HAP-1 (cell line): ENCODE data around the gene NDRG3.
"Not testable (repeated sequence)": the region's sequence is repeated elsewhere in the genome, so short reads cannot be mapped to it uniquely, and the experiment has no call there.

ENCODE experiments used
- DNase-seq, 2 experiments: peaks; one replicate each; pipeline ENCODE4 v3.0.0-alpha.2; 2016 to 2020; ENCODE audit warnings: low spot score in 2 of 2
- H3K27me3 ChIP-seq: fragments of 250-450 bp; sonication (Bioruptor Pico); 2 replicates; pipeline ENCODE4 v1.5.1; 2020; ENCODE audit warnings: low read depth, mild to moderate bottlenecking, moderate library complexity
- H3K36me3 ChIP-seq: fragments of 250-450 bp; sonication (Bioruptor Pico); replicated peaks from 2 replicates; pipeline ENCODE4 v1.5.1; 2020; ENCODE audit warnings: mild to moderate bottlenecking
- H3K4me1 ChIP-seq: fragments of 250-450 bp; sonication (Bioruptor Pico); 2 replicates; pipeline ENCODE4 v1.5.1; 2020; ENCODE audit warnings: mild to moderate bottlenecking
- H3K4me3 ChIP-seq: fragments of 250-450 bp; sonication (Bioruptor Pico); 2 replicates; pipeline ENCODE4 v1.5.1; 2020; ENCODE audit warnings: mild to moderate bottlenecking, moderate library complexity
- H3K9me3 ChIP-seq: fragments of 250-450 bp; sonication (Bioruptor Pico); 2 replicates; pipeline ENCODE4 v1.5.1; 2020; ENCODE audit warnings: mild to moderate bottlenecking, moderate library complexity
- in situ Hi-C: fragments of 300-500 bp; cut with MboI; formaldehyde crosslinking; loops from 3 replicates; pipeline ENCODE4 v1.14.3; 2020; ENCODE audit warnings: low sequenced_read_pairs, inconsistent platforms, mixed read lengths

Gene NDRG3

DNA sequence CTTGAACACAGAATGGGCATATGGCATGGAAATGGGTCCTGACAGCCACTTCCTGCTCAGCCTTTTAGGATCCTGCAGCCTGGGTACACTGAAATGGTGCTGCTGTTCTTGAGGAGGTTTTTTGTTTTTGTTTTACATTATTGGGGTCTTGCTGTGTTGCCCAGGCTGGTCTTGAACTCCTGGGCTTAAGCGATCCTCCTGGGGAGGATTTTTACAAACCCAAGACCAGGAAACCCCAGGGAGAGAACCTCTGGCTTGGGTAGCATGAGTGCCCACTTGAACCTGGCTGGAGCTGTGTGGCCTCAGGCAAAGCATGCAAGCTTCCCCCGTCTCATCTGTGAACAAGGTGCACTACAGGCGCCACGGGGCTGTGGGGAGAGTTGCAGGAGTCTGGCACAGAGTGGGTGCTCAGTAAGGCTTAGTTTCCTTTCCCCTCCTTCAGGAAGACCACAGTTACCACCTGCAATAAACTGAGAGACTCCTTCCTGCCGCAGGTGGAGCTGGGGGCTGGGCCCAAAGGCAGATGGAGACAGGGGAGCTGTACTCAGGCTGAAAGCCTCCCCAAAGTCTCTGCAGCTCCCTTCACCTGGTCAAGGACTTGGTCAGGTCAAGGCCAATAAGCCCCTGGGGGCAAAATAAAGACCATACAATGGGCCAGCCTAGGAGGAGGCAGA is 101.7 kb downstream of the NDRG3 start:
- no peaks in the 10 kb centered on the region for H3K9me3 ChIP-seq
- no peaks in the 10 kb centered on the region for H3K36me3 ChIP-seq
- no peak overlapping the region for H3K4me3 ChIP-seq
- no peaks in the 10 kb centered on the region for H3K27me3 ChIP-seq
- DNase-seq, result no peak
- in situ Hi-C loops, result no loop called here
- H3K4me1 ChIP-seq, result peaks cover 7% of the 10 kb centered on the region

GRCh38 chr20:36642136-36642535 is 103.8 kb downstream of the NDRG3 start:
- in situ Hi-C loops, result no loop called here
- Histone ChIP-seq H3K27me3 (no peaks in the 10 kb centered on the region), H3K4me1 (peaks cover 7% of the 10 kb centered on the region), H3K9me3 (no peaks in the 10 kb centered on the region), H3K4me3 (no peak overlapping the region), H3K36me3 (no peaks in the 10 kb centered on the region)
- no peak for DNase-seq

DNA sequence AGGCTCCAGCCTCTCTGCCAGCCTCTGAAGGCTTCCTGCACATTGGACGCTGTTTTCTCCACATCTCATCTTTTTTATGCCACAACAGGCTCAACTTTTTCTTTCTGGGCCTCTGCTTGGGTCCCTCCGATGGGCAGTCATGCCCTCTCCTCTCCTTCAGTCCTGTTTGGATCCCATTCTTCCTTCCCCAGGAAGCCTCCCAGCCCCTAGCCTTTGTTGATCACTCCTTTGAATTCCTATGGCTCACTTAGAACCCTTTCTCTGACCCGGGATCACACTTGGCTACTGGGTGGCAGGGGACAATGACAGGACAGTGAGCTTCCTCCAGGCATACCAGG is 104.4 kb downstream of the NDRG3 start:
- in situ Hi-C loops, result no loop called here
- no peak for DNase-seq
- H3K27me3 ChIP-seq, result no peaks in the 10 kb centered on the region
- H3K9me3 ChIP-seq, result no peaks in the 10 kb centered on the region
- no peak overlapping the region for H3K4me3 ChIP-seq
- no peaks in the 10 kb centered on the region for H3K36me3 ChIP-seq
- H3K4me1 ChIP-seq, result peaks cover 7% of the 10 kb centered on the region

GRCh38 chr20:36638876-36639400 is 107.0 kb downstream of the NDRG3 start:
- H3K9me3 ChIP-seq, H3K36me3 ChIP-seq, H3K4me3 ChIP-seq, H3K4me1 ChIP-seq, in situ Hi-C loops, H3K27me3 ChIP-seq, DNase-seq: not testable (repeated sequence)

DNA sequence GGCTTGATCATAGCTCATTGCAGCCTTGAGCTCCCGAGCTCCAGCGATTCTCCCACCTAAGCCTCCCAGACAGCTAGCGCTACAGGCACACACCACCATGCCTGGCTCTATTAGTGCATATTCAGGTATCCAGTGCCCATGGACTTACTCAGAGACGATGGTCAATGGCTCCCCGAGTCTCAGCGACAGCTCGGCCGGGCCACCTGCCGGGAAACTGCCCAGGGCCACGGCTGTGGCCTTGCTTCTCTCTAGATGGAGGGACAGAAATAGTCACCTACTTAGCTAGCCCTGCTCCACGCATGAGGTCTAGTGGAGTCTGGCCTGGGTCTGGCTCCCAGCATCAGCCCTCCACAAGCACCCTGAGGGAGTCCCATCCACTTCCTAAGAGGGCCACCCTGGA is 111.5 kb downstream of the NDRG3 start:
- H3K27me3 ChIP-seq, result no peaks in the 10 kb centered on the region
- no peaks in the 10 kb centered on the region for H3K36me3 ChIP-seq
- no peak overlapping the region for H3K4me3 ChIP-seq
- no peaks in the 10 kb centered on the region for H3K9me3 ChIP-seq
- DNase-seq, result no peak
- in situ Hi-C loops, result no loop called here
- H3K4me1 ChIP-seq, result no peaks in the 10 kb centered on the region

GRCh38 chr20:36633285-36633772 is 112.6 kb downstream of the NDRG3 start:
- H3K4me1 ChIP-seq, result no peaks in the 10 kb centered on the region
- H3K27me3 ChIP-seq, result no peaks in the 10 kb centered on the region
- H3K4me3 ChIP-seq, result no peak overlapping the region
- DNase-seq, result no peak
- H3K36me3 ChIP-seq, result no peaks in the 10 kb centered on the region
- no peaks in the 10 kb centered on the region for H3K9me3 ChIP-seq
- in situ Hi-C loops, result no loop called here

DNA sequence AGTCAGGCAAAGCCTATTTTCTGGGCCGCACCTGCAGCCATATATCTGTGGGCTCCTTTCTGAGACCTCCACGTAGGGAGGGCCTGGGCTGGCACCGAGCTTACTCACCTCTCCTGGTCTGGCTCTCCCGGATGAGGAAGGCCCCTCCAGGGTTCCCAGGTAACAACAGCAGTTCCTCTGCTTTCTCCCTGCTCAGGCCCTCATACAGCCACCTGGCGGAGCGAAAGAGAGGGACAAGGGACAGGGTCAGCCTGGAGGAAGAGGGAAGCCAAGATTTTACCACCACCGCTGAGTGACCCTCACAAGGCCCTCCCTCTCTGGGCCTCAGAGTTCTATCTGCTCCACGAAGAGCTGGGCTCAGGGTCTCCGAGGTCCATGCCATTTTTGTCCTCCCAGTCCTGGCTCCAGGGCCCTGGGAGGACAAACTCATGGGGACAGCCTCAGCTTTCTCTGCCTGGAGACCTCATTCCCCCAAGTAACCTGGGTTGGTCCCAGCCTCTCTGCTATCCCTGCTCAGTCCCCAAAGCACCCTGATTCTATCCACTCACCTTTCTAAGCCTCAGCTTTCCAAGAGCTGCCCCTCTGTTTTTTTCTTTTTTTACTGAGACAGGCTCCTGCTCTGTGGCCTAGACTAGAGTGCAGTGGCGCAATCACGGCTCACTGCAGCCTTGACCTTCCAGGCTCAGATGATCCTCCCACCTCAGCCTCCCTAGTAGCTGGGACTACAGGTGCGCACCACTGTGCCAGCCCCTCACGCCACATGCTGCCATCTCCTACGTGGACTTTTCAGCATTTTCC is 113.2 kb downstream of the NDRG3 start:
- in situ Hi-C loops, result no loop called here
- no peaks in the 10 kb centered on the region for H3K36me3 ChIP-seq
- no peaks in the 10 kb centered on the region for H3K27me3 ChIP-seq
- H3K4me3 ChIP-seq, result no peak overlapping the region
- DNase-seq, result no peak
- H3K9me3 ChIP-seq, result no peaks in the 10 kb centered on the region
- no peaks in the 10 kb centered on the region for H3K4me1 ChIP-seq

GRCh38 chr20:36632147-36632486 is 113.8 kb downstream of the NDRG3 start:
- Histone ChIP-seq H3K36me3 (no peaks in the 10 kb centered on the region), H3K27me3 (no peaks in the 10 kb centered on the region), H3K4me1 (no peaks in the 10 kb centered on the region), H3K4me3 (no peak overlapping the region), H3K9me3 (no peaks in the 10 kb centered on the region)
- DNase-seq, result no peak
- in situ Hi-C loops, result no loop called here

- Histone ChIP-seq H3K27me3 (no peaks in the 10 kb centered on the region), H3K9me3 (no peaks in the 10 kb centered on the region), H3K4me1 (no peaks in the 10 kb centered on the region), H3K36me3 (no peaks in the 10 kb centered on the region), H3K4me3 (no peak overlapping the region)
- DNase-seq, result no peak
- in situ Hi-C loops, result no loop called here
Observed at GRCh38 chr20:36631646-36632045, 114.2 kb downstream of the NDRG3 start.

DNA sequence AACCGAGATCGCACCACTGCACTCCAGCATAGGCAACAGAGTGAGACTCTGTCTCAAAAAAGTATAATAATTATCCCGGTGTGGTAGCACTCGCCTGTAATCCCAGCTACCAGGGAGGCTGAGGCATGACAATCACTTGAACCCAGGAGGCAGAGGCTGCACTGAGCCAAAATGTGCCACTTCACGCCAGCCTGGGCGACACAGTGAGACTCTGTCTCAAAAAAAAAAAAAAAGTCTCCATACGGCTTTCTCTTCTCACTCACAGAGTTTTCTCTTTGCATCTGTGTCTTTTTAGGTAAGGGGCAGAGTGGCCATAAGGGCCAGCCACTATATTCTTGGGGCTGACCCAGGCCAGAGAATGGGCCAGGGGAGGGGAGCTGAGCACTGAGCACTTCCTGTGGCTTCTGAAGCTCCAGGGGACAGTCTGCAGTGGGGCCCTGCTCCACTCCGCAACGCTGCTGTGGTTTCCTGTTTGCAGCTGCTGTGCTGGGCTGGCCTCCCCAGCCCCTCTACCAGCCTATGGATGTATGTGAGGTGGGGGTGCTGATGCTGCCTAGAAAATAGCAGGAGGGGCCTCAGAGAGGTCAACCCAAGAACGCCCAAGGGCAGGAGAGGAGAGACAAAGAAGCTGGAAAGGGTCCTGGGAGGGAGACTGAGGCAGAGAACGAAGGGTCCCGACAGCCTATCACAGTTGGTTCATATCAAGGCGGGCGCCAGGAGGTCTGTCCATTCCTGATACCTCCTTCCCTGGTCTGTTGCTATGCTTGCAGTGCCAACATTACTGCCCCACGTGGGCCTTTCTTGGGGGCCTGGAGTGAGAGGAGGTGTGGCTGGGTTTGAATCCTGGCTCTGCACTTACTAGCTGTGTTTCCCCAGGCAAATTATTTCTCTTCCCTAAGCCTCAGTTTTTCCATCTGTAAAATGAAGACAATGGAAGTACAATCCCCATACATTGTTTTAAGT is 115.9 kb downstream of the NDRG3 start:
- H3K4me1 ChIP-seq, result no peaks in the 10 kb centered on the region
- H3K27me3 ChIP-seq, result no peaks in the 10 kb centered on the region
- DNase-seq, result no peak
- no peaks in the 10 kb centered on the region for H3K9me3 ChIP-seq
- H3K4me3 ChIP-seq, result no peak overlapping the region
- no peaks in the 10 kb centered on the region for H3K36me3 ChIP-seq
- in situ Hi-C loops, result no loop called here

GRCh38 chr20:36628076-36628475 is 117.8 kb downstream of the NDRG3 start:
- no peaks in the 10 kb centered on the region for H3K9me3 ChIP-seq
- no peaks in the 10 kb centered on the region for H3K27me3 ChIP-seq
- H3K4me1 ChIP-seq, result no peaks in the 10 kb centered on the region
- no peak for DNase-seq
- in situ Hi-C loops, result no loop called here
- no peaks in the 10 kb centered on the region for H3K36me3 ChIP-seq
- H3K4me3 ChIP-seq, result no peak overlapping the region

GRCh38 chr20:36624944-36625324 is 121.0 kb downstream of the NDRG3 start:
- Histone ChIP-seq H3K36me3 (no peaks in the 10 kb centered on the region), H3K4me3 (no peak overlapping the region), H3K4me1 (no peaks in the 10 kb centered on the region), H3K27me3 (no peaks in the 10 kb centered on the region), H3K9me3 (no peaks in the 10 kb centered on the region)
- in situ Hi-C loops, result no loop called here
- DNase-seq, result no peak

- H3K4me3 ChIP-seq, result no peak overlapping the region
- in situ Hi-C loops, result no loop called here
- no peaks in the 10 kb centered on the region for H3K4me1 ChIP-seq
- no peak for DNase-seq
- H3K9me3 ChIP-seq, result no peaks in the 10 kb centered on the region
- no peaks in the 10 kb centered on the region for H3K27me3 ChIP-seq
- H3K36me3 ChIP-seq, result no peaks in the 10 kb centered on the region
Observed at GRCh38 chr20:36624068-36624943, 121.6 kb downstream of the NDRG3 start.
